Measurements from ENCODE around the gene SQOR.

SQOR gene

GRCh38 chr15:45616901-45617323, 17.9 kb upstream of the SQOR start:
- no peak overlapping the region for H2AK5ac ChIP-seq (ENCODE audit: low read depth, low read length)
- H2BK120ac ChIP-seq (ENCODE audit: low read depth, low read length) = no peak overlapping the region
- H3K4me2 ChIP-seq (ENCODE audit: insufficient read depth, low read length, poor library complexity, severe bottlenecking) = no peak overlapping the region
- no peak overlapping the region for H3K9ac ChIP-seq (ENCODE audit: low read depth, low read length, poor library complexity)
- no peak overlapping the region for H4K91ac ChIP-seq (ENCODE audit: low read depth, low read length, poor library complexity)
- H3K4me3 ChIP-seq (ENCODE audit: low read length in 2 of 2) = no peak overlapping the region
- no peak overlapping the region for H3K4ac ChIP-seq (ENCODE audit: low read length)
- no peak overlapping the region for H2BK12ac ChIP-seq (ENCODE audit: low read length)
- no peaks in the 10 kb centered on the region for H3K79me1 ChIP-seq (ENCODE audit: low read depth, low read length)
- no peaks in the 10 kb centered on the region for H3K36me3 ChIP-seq (replicated peaks in 1 of 2; ENCODE audit: control insufficient read depth in 2 of 2, insufficient read depth in 2 of 2, low read length in 2 of 2)
- H3K14ac ChIP-seq (ENCODE audit: low read length) = no peak overlapping the region
- no peaks in the 10 kb centered on the region for H3K4me1 ChIP-seq (ENCODE audit: control insufficient read depth in 2 of 2, insufficient read depth in 1 of 2, low read depth in 1 of 2, low read length in 2 of 2)
- no peak overlapping the region for H3K18ac ChIP-seq (ENCODE audit: low read length)
- H3K23ac ChIP-seq (ENCODE audit: low read depth, low read length, poor library complexity) = no peak overlapping the region
- H2BK5ac ChIP-seq (ENCODE audit: low read length) = no peak overlapping the region
- peaks cover 0 to 1% (median 0%) of the 10 kb centered on the region in 3 experiments for H3K27me3 ChIP-seq (ENCODE audit: control insufficient read depth in 3 of 3, insufficient read depth in 3 of 3, low read depth in 1 of 3, low read length in 3 of 3)
- no peak overlapping the region for H2BK15ac ChIP-seq (ENCODE audit: low read length)
- no peak overlapping the region for H3K27ac ChIP-seq (replicated peaks; ENCODE audit: low read length)
- H3K9me3 ChIP-seq (replicated peaks in 1 of 2; ENCODE audit: control insufficient read depth in 2 of 2, insufficient read depth in 1 of 2, low read depth in 1 of 2, low read length in 2 of 2) = no peaks in the 10 kb centered on the region
- H4K8ac ChIP-seq (ENCODE audit: low read depth, low read length) = no peak overlapping the region
- peak overlapping the region; percentile 0 for H2AFZ ChIP-seq (ENCODE audit: low read length)
- WGBS, 2 donors (ENCODE audit: extremely low coverage in 2 of 2, insufficient read length in 2 of 2, insufficient replicate concordance in 1 of 2) = no CpG with 5 or more reads among the region's 3 CpGs
- no peak for DNase-seq (ENCODE audit: low spot score)

GRCh38 chr15:45618813-45619212, 16.0 kb upstream of the SQOR start:
- no peaks in the 10 kb centered on the region for H3K4me1 ChIP-seq (ENCODE audit: control insufficient read depth in 2 of 2, insufficient read depth in 1 of 2, low read depth in 1 of 2, low read length in 2 of 2)
- no peak overlapping the region for H3K18ac ChIP-seq (ENCODE audit: low read length)
- peaks cover 0 to 3% (median 0%) of the 10 kb centered on the region in 3 experiments for H3K27me3 ChIP-seq (ENCODE audit: control insufficient read depth in 3 of 3, insufficient read depth in 3 of 3, low read depth in 1 of 3, low read length in 3 of 3)
- no peak overlapping the region for H3K14ac ChIP-seq (ENCODE audit: low read length)
- no peak overlapping the region for H2AK5ac ChIP-seq (ENCODE audit: low read depth, low read length)
- H3K4me2 ChIP-seq (ENCODE audit: insufficient read depth, low read length, poor library complexity, severe bottlenecking) = no peak overlapping the region
- H3K36me3 ChIP-seq (replicated peaks in 1 of 2; ENCODE audit: control insufficient read depth in 2 of 2, insufficient read depth in 2 of 2, low read length in 2 of 2) = no peaks in the 10 kb centered on the region
- no peak overlapping the region for H3K27ac ChIP-seq (replicated peaks; ENCODE audit: low read length)
- H2BK15ac ChIP-seq (ENCODE audit: low read length) = no peak overlapping the region
- no peak overlapping the region for H3K4me3 ChIP-seq (ENCODE audit: low read length in 2 of 2)
- no peak overlapping the region for H3K23ac ChIP-seq (ENCODE audit: low read depth, low read length, poor library complexity)
- WGBS, 2 donors (ENCODE audit: extremely low coverage in 2 of 2, insufficient read length in 2 of 2, insufficient replicate concordance in 1 of 2) = no CpG with 5 or more reads among the region's 5 CpGs
- H4K91ac ChIP-seq (ENCODE audit: low read depth, low read length, poor library complexity) = no peak overlapping the region
- H2BK12ac ChIP-seq (ENCODE audit: low read length) = no peak overlapping the region
- H3K79me1 ChIP-seq (ENCODE audit: low read depth, low read length) = no peaks in the 10 kb centered on the region
- no peak for DNase-seq (ENCODE audit: low spot score)
- no peak overlapping the region for H3K4ac ChIP-seq (ENCODE audit: low read length)
- no peak overlapping the region for H2AFZ ChIP-seq (ENCODE audit: low read length)
- H4K8ac ChIP-seq (ENCODE audit: low read depth, low read length) = no peak overlapping the region
- no peak overlapping the region for H3K9ac ChIP-seq (ENCODE audit: low read depth, low read length, poor library complexity)
- no peak overlapping the region for H2BK120ac ChIP-seq (ENCODE audit: low read depth, low read length)
- H3K9me3 ChIP-seq (replicated peaks in 1 of 2; ENCODE audit: control insufficient read depth in 2 of 2, insufficient read depth in 1 of 2, low read depth in 1 of 2, low read length in 2 of 2) = no peaks in the 10 kb centered on the region
- no peak overlapping the region for H2BK5ac ChIP-seq (ENCODE audit: low read length)

- H3K27me3 ChIP-seq (ENCODE audit: control insufficient read depth in 3 of 3, insufficient read depth in 3 of 3, low read depth in 1 of 3, low read length in 3 of 3) = no peaks in the 10 kb centered on the region
- H3K79me1 ChIP-seq (ENCODE audit: low read depth, low read length) = no peaks in the 10 kb centered on the region
- H2BK15ac ChIP-seq (ENCODE audit: low read length) = no peak overlapping the region
- no peak overlapping the region for H3K18ac ChIP-seq (ENCODE audit: low read length)
- H3K4me1 ChIP-seq (ENCODE audit: control insufficient read depth in 2 of 2, insufficient read depth in 1 of 2, low read depth in 1 of 2, low read length in 2 of 2) = no peaks in the 10 kb centered on the region
- H2BK12ac ChIP-seq (ENCODE audit: low read length) = no peak overlapping the region
- peaks cover 0 to 4% of the 10 kb centered on the region in 2 donors for H3K9me3 ChIP-seq (replicated peaks in 1 of 2; ENCODE audit: control insufficient read depth in 2 of 2, insufficient read depth in 1 of 2, low read depth in 1 of 2, low read length in 2 of 2)
- H3K36me3 ChIP-seq (replicated peaks in 1 of 2; ENCODE audit: control insufficient read depth in 2 of 2, insufficient read depth in 2 of 2, low read length in 2 of 2) = no peaks in the 10 kb centered on the region
- no peak overlapping the region for H3K4ac ChIP-seq (ENCODE audit: low read length)
- no peak overlapping the region for H4K91ac ChIP-seq (ENCODE audit: low read depth, low read length, poor library complexity)
- no peak overlapping the region for H3K4me2 ChIP-seq (ENCODE audit: insufficient read depth, low read length, poor library complexity, severe bottlenecking)
- H3K14ac ChIP-seq (ENCODE audit: low read length) = no peak overlapping the region
- no peak overlapping the region for H2BK5ac ChIP-seq (ENCODE audit: low read length)
- H2AFZ ChIP-seq (ENCODE audit: low read length) = no peak overlapping the region
- H3K23ac ChIP-seq (ENCODE audit: low read depth, low read length, poor library complexity) = no peak overlapping the region
- H4K8ac ChIP-seq (ENCODE audit: low read depth, low read length) = no peak overlapping the region
- no peak overlapping the region for H3K4me3 ChIP-seq (ENCODE audit: low read length in 2 of 2)
- no peak overlapping the region for H3K9ac ChIP-seq (ENCODE audit: low read depth, low read length, poor library complexity)
- no peak overlapping the region for H3K27ac ChIP-seq (replicated peaks; ENCODE audit: low read length)
- no CpG with 5 or more reads among the region's 7 CpGs for WGBS, 2 donors (ENCODE audit: extremely low coverage in 2 of 2, insufficient read length in 2 of 2, insufficient replicate concordance in 1 of 2)
- no peak overlapping the region for H2AK5ac ChIP-seq (ENCODE audit: low read depth, low read length)
- H2BK120ac ChIP-seq (ENCODE audit: low read depth, low read length) = no peak overlapping the region
- no peak for DNase-seq (ENCODE audit: low spot score)
Measured at GRCh38 chr15:45628136-45628535, 6.7 kb upstream of the SQOR start.

- H3K9me3 ChIP-seq (replicated peaks in 1 of 2; ENCODE audit: control insufficient read depth in 2 of 2, insufficient read depth in 1 of 2, low read depth in 1 of 2, low read length in 2 of 2) = peaks cover 0 to 4% of the 10 kb centered on the region in 2 donors
- H3K9ac ChIP-seq (ENCODE audit: low read depth, low read length, poor library complexity) = no peak overlapping the region
- H3K36me3 ChIP-seq (replicated peaks in 1 of 2; ENCODE audit: control insufficient read depth in 2 of 2, insufficient read depth in 2 of 2, low read length in 2 of 2) = no peaks in the 10 kb centered on the region
- peaks cover 0 to 26% (median 15%) of the 10 kb centered on the region in 3 experiments for H3K27me3 ChIP-seq (ENCODE audit: control insufficient read depth in 3 of 3, insufficient read depth in 3 of 3, low read depth in 1 of 3, low read length in 3 of 3)
- H3K14ac ChIP-seq (ENCODE audit: low read length) = no peak overlapping the region
- H2BK15ac ChIP-seq (ENCODE audit: low read length) = no peak overlapping the region
- H2BK120ac ChIP-seq (ENCODE audit: low read depth, low read length) = no peak overlapping the region
- no peak overlapping the region for H2BK12ac ChIP-seq (ENCODE audit: low read length)
- H3K4me3 ChIP-seq (ENCODE audit: low read length in 2 of 2) = no peak overlapping the region
- no peaks in the 10 kb centered on the region for H3K79me1 ChIP-seq (ENCODE audit: low read depth, low read length)
- H2AK5ac ChIP-seq (ENCODE audit: low read depth, low read length) = no peak overlapping the region
- WGBS, 2 donors (ENCODE audit: extremely low coverage in 2 of 2, insufficient read length in 2 of 2, insufficient replicate concordance in 1 of 2) = no CpG with 5 or more reads among the region's 7 CpGs
- no peak overlapping the region for H3K27ac ChIP-seq (replicated peaks; ENCODE audit: low read length)
- no peak overlapping the region for H3K23ac ChIP-seq (ENCODE audit: low read depth, low read length, poor library complexity)
- no peak for DNase-seq (ENCODE audit: low spot score)
- H4K91ac ChIP-seq (ENCODE audit: low read depth, low read length, poor library complexity) = no peak overlapping the region
- H2BK5ac ChIP-seq (ENCODE audit: low read length) = no peak overlapping the region
- H3K18ac ChIP-seq (ENCODE audit: low read length) = no peak overlapping the region
- H2AFZ ChIP-seq (ENCODE audit: low read length) = no peak overlapping the region
- H3K4me2 ChIP-seq (ENCODE audit: insufficient read depth, low read length, poor library complexity, severe bottlenecking) = no peak overlapping the region
- peaks cover 0 to 5% of the 10 kb centered on the region in 2 donors for H3K4me1 ChIP-seq (ENCODE audit: control insufficient read depth in 2 of 2, insufficient read depth in 1 of 2, low read depth in 1 of 2, low read length in 2 of 2)
- no peak overlapping the region for H3K4ac ChIP-seq (ENCODE audit: low read length)
- H4K8ac ChIP-seq (ENCODE audit: low read depth, low read length) = no peak overlapping the region
Measured at GRCh38 chr15:45630917-45631691, 3.7 kb upstream of the SQOR start.

All from neuronal stem cell (in vitro differentiated cells).